D721Med (cell line): ENCODE data around the gene CLDN9.

Source experiments
- DNase-seq: peaks from one replicate; pipeline ENCODE4 v3.0.0; 2011; ENCODE audit warnings: low spot score; ENCODE audit not compliant: insufficient read length
- FAIRE-seq: peaks from 2 replicates; lab custom pipeline; 2011; peaks lifted over from hg19 to GRCh38; lab: Jason Lieb, UNC
- TF ChIP-seq, protein P1 (sequence below): IDR thresholded peaks from 2 replicates; pipeline ENCODE4 v1.5.1; 2012; ENCODE audit warnings: mild to moderate bottlenecking, control low read depth; ENCODE audit not compliant: insufficient read depth; ENCODE audit errors: missing control alignments

The CLDN9 gene

DNA sequence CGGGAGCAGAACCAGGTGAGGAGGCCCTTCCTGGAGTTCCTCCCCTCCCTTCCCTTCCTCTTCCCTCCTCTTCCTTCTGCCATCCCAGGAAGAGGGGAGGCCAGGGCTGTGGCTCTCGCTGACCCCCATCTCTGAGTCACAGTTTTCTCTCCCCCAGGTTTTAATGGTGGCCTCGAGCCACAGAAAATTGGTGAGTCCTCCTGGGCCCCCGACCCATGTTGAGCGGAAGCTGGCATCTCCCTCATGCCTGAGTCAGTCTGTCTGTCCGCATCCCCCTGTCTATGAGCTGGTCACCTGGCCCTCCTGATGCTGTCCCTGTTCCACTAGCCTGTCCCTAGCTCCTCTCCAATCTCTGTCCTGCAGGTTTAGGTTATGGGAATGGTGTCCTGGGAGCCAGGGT is 12.8 kb upstream of the CLDN9 start:
- TF ChIP-seq, protein P1, sequence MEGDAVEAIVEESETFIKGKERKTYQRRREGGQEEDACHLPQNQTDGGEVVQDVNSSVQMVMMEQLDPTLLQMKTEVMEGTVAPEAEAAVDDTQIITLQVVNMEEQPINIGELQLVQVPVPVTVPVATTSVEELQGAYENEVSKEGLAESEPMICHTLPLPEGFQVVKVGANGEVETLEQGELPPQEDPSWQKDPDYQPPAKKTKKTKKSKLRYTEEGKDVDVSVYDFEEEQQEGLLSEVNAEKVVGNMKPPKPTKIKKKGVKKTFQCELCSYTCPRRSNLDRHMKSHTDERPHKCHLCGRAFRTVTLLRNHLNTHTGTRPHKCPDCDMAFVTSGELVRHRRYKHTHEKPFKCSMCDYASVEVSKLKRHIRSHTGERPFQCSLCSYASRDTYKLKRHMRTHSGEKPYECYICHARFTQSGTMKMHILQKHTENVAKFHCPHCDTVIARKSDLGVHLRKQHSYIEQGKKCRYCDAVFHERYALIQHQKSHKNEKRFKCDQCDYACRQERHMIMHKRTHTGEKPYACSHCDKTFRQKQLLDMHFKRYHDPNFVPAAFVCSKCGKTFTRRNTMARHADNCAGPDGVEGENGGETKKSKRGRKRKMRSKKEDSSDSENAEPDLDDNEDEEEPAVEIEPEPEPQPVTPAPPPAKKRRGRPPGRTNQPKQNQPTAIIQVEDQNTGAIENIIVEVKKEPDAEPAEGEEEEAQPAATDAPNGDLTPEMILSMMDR = no peak
- no peak for FAIRE-seq
- no peak for DNase-seq

DNA sequence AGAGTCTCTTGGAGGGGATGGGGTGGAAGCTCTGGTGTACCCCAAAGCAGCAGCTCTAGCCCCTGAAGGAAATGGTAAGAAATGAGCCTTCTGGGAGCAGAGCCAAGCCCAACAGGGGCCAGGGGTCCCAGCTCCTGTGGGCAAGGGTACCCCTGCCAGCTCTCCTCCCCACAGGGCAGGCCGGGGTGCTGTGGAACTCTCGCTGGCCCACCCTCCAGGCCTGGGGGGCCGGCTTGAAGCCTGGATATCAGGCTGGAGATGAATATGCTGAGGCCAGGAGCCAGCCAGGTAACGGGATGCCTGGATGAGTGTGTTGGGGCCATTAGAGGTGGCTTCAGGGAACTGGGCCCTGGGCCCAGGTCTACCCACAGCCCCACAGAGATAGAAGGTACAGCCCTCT is 12.2 kb upstream of the CLDN9 start:
- FAIRE-seq (no peak), DNase-seq (no peak)
- TF ChIP-seq, protein P1 = no peak

DNA sequence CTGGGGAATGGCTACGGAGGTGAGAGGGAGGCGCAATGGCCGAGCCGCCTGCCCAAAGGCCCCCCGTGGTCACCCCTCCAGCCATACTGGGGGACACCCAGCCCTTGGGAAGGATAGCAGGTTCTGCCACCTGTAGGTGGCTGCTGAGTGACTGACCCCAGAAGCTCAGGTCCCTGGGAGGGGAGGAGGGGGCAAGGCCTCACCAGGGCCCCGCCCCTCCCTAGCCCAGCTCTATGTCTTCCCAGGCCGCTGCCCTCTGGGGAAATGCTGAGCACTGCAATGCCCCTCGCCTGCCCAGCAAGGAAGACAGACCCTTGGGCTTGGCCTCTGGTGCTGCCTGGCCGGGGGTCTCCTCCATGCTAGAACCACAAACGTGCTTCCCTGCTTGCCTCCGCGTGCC is 11.4 kb upstream of the CLDN9 start:
- no peak for FAIRE-seq
- TF ChIP-seq, protein P1 = no peak

DNA sequence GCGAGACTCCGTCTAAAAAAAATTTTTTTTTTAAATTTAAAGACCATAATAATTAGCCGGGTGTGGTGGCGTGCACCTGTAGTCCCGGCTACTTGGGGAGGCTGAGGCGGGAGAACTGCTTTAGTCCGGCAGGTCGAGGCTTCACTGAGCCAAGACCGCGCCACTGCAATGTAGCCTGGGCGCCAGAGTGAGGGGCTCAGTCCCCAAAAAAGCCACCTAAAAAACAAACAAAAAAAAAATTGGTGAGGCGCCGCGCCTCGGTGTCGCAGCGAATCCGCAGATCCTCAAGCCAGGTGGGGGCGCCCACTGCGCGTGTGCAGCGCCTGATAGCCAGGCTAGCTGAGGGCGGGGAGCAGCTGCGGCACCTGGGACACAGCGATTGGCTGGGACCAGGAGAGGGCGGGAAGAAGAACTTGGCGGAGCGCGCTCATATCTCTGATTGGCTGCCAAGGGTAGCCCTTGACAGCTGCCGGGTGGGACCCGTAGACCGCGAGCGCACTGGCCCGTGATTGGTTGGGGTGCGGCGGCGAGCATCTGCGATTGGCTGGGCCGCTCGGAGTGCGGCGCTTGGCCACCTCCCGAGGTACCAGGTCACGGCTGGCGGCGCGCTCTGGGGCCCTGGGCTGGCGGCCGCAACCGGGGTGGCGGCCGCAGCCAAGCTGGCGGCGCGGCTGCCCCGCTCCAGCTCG is 9.0 kb upstream of the CLDN9 start:
- FAIRE-seq = no peak
- peak; percentile 94 for DNase-seq
- TF ChIP-seq, protein P1 = peak; percentile 61

More for the DNA sequence above, 11.4 kb upstream of the CLDN9 start:
- DNase-seq = no peak

DNA sequence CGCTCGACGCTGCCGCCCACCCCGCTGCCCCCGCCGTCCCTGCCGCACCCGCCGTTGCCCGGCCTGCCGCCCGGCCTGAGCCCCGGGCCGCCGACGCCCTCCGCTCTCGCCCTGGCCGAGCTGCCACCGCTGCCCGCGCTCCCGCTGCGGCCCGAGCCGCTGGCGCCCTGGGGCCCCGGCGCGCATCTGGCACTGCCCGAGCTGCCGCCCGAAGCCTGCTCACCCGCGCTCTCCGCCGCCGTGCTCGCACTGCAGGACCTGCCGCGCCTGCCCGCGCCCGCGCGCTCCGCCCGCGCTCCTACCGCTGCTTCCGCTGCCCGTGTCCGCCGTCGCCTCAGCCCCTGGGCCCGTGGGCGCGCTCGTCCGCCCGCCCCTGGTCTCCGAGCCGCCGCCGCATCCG is 8.4 kb upstream of the CLDN9 start:
- no peak for DNase-seq
- FAIRE-seq = no peak
- TF ChIP-seq, protein P1 = no peak

DNA sequence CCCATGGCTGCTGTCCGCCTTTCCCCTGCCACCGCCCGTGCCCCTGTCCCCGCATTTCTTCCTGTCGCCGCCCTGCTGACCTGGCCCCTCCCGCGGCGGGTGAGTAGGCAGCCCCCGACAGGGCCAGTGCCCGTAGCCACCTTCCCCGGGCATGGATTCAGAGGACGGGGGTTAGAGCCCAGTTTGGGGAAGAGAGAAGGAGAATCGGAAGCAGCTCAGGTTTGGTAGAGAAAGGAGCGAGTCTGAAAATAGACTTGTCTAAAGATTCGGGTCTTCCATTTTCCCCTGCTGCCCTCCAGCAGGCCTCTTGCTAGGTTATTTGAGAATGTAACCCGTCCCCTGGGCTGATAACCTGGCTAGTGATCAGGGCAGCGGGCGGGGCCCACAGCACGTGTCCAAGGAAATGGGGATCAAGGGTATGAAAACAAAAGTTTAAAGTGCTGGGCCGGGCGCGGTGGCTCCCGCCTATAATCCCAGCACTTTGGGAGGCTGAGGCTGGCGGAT is 7.9 kb upstream of the CLDN9 start:
- FAIRE-seq = no peak
- TF ChIP-seq, protein P1 = no peak
- no peak for DNase-seq
